Breast epithelium (tissue), 4 donors: ENCODE measurements around the gene ADARB2. TPM values are rescaled to one million over a fixed set of nuclear protein-coding genes. Genes with fewer than 3 reads are reported as not detected.

Source experiments
- DNase-seq, 2 donors: peaks; one replicate each; pipeline ENCODE4 v3.0.0-alpha.2; 2019; ENCODE audit warnings: low spot score in 2 of 2
- H3K27ac ChIP-seq, 2 donors: fragments of 200-600 bp; sonication (generic) in 1 of 2; one replicate each; pipeline ENCODE4 v1.5.1; 2016 to 2019; ENCODE audit warnings: mild to moderate bottlenecking in 1 of 2
- H3K27me3 ChIP-seq, 2 donors: fragments of 200-600 bp; sonication (generic) in 1 of 2; one replicate each; pipeline versions ENCODE4 v1.5.1 to v1.6.0; 2017 to 2019; ENCODE audit warnings: control low read depth in 1 of 2, mild to moderate bottlenecking in 1 of 2
- H3K36me3 ChIP-seq: fragments of 200-600 bp; one replicate; pipeline ENCODE4 v1.5.1; 2019
- H3K4me1 ChIP-seq, 2 donors: fragments of 200-600 bp; sonication (generic); one replicate each; pipeline ENCODE4 v1.5.1; 2016 to 2019; ENCODE audit warnings: control low read depth in 1 of 2
- H3K4me3 ChIP-seq, 3 donors: fragments of 200-600 bp; sonication (generic); 1 replicate in 2 of 3; 2 replicates in 1 of 3; pipeline ENCODE4 v1.5.1; 2016 to 2019; ENCODE audit warnings: mild to moderate bottlenecking in 3 of 3, moderate library complexity in 2 of 3
- H3K9me3 ChIP-seq, 2 donors: fragments of 200-600 bp; sonication (generic) in 1 of 2; one replicate each; pipeline ENCODE4 v1.5.1; 2016 to 2019; ENCODE audit warnings: control low read depth in 1 of 2
- CTCF ChIP-seq, 3 donors: fragments of 450-650 bp; IDR thresholded peaks; one replicate each; pipeline ENCODE4 v1.5.1; 2016 to 2017; ENCODE audit warnings: antibody characterized with exemption in 3 of 3, mild to moderate bottlenecking in 3 of 3, moderate library complexity in 3 of 3
- POLR2A ChIP-seq: fragments of 450-650 bp; IDR thresholded peaks from one replicate; pipeline ENCODE4 v1.6.1; 2016; ENCODE audit warnings: antibody characterized with exemption, mild to moderate bottlenecking, moderate library complexity
- POLR2AphosphoS5 ChIP-seq, 3 donors: sonication (generic); formaldehyde crosslinking; IDR thresholded peaks; one replicate each; pipeline ENCODE4 v1.6.1; 2017; ENCODE audit warnings: antibody characterized with exemption in 3 of 3
- intact Hi-C: fragments of 100-400 bp; cut with DNase I; formaldehyde crosslinking; loops from one replicate; pipeline ENCODE4 v1.15.1; 2023; ENCODE audit warnings: low total_unique reads
- total RNA-seq, 3 donors: library from RNA; depleted of rRNA; stranded (reverse); fragments of >200 nt; gene quantifications; one replicate each; pipeline ENCODE4 v1.1.0, GENCODE V29; 2016

ADARB2 gene
- total RNA-seq, 3 donors from 2014 or later: 0.32 to 3.9 (median 2.0) TPM

GRCh38 chr10:1141261-1141660 lies 596.1 kb downstream of the ADARB2 start:
- H3K27ac ChIP-seq: no peak overlapping the region
- intact Hi-C loops: no loop called here
- TF ChIP-seq POLR2AphosphoS5 (IDR thresholded peaks at IDR 0.05) (no peak), CTCF (IDR thresholded peaks at IDR 0.05) (no peak), POLR2A (no peak)
- no peak for DNase-seq
- no peaks in the 10 kb centered on the region for H3K27me3 ChIP-seq
- H3K36me3 ChIP-seq: no peaks in the 10 kb centered on the region
- H3K9me3 ChIP-seq: peaks cover 12 to 36% of the 10 kb centered on the region in 2 donors
- H3K4me1 ChIP-seq: no peaks in the 10 kb centered on the region
- no peak overlapping the region for H3K4me3 ChIP-seq

GRCh38 chr10:1138529-1138928 lies 598.8 kb downstream of the ADARB2 start:
- TF ChIP-seq CTCF (IDR thresholded peaks at IDR 0.05) (no peak), POLR2A (no peak), POLR2AphosphoS5 (IDR thresholded peaks at IDR 0.05) (no peak)
- no peak for DNase-seq
- intact Hi-C loops: no loop called here
- H3K27me3 ChIP-seq: no peaks in the 10 kb centered on the region
- H3K4me3 ChIP-seq: no peak overlapping the region
- no peak overlapping the region for H3K27ac ChIP-seq
- H3K36me3 ChIP-seq: no peaks in the 10 kb centered on the region
- H3K9me3 ChIP-seq: peaks cover 12 to 21% of the 10 kb centered on the region in 2 donors
- H3K4me1 ChIP-seq: no peaks in the 10 kb centered on the region

- Histone ChIP-seq H3K9me3 (peaks cover 12 to 19% of the 10 kb centered on the region in 2 donors), H3K27me3 (no peaks in the 10 kb centered on the region), H3K4me1 (no peaks in the 10 kb centered on the region), H3K36me3 (no peaks in the 10 kb centered on the region), H3K4me3 (no peak overlapping the region), H3K27ac (no peak overlapping the region)
- intact Hi-C loops: no loop called here
- no peak for DNase-seq
- TF ChIP-seq CTCF (IDR thresholded peaks at IDR 0.05) (no peak), POLR2A (no peak), POLR2AphosphoS5 (IDR thresholded peaks at IDR 0.05) (no peak)
Measured at GRCh38 chr10:1137499-1138163, 599.7 kb downstream of the ADARB2 start.

GRCh38 chr10:1136268-1136667 lies 601.1 kb downstream of the ADARB2 start:
- H3K36me3 ChIP-seq: peaks cover 2% of the 10 kb centered on the region
- H3K27ac ChIP-seq: no peak overlapping the region
- TF ChIP-seq POLR2AphosphoS5 (IDR thresholded peaks at IDR 0.05) (no peak), POLR2A (no peak), CTCF (IDR thresholded peaks at IDR 0.05) (no peak)
- no peaks in the 10 kb centered on the region for H3K27me3 ChIP-seq
- intact Hi-C loops: no loop called here
- H3K4me3 ChIP-seq: no peak overlapping the region
- H3K9me3 ChIP-seq: peaks cover 12 to 19% of the 10 kb centered on the region in 2 donors
- no peaks in the 10 kb centered on the region for H3K4me1 ChIP-seq
- no peak for DNase-seq

- Histone ChIP-seq H3K9me3 (peaks cover 12 to 16% of the 10 kb centered on the region in 2 donors), H3K36me3 (peaks cover 10% of the 10 kb centered on the region), H3K4me3 (no peak overlapping the region), H3K27me3 (no peaks in the 10 kb centered on the region), H3K4me1 (no peaks in the 10 kb centered on the region), H3K27ac (no peak overlapping the region)
- intact Hi-C loops: no loop called here
- no peak for DNase-seq
- TF ChIP-seq CTCF (IDR thresholded peaks at IDR 0.05) (no peak), POLR2AphosphoS5 (IDR thresholded peaks at IDR 0.05) (no peak), POLR2A (no peak)
Measured at GRCh38 chr10:1134156-1134555, 603.2 kb downstream of the ADARB2 start.
